ENCODE measurements around the gene ZSWIM8.

DNA sequence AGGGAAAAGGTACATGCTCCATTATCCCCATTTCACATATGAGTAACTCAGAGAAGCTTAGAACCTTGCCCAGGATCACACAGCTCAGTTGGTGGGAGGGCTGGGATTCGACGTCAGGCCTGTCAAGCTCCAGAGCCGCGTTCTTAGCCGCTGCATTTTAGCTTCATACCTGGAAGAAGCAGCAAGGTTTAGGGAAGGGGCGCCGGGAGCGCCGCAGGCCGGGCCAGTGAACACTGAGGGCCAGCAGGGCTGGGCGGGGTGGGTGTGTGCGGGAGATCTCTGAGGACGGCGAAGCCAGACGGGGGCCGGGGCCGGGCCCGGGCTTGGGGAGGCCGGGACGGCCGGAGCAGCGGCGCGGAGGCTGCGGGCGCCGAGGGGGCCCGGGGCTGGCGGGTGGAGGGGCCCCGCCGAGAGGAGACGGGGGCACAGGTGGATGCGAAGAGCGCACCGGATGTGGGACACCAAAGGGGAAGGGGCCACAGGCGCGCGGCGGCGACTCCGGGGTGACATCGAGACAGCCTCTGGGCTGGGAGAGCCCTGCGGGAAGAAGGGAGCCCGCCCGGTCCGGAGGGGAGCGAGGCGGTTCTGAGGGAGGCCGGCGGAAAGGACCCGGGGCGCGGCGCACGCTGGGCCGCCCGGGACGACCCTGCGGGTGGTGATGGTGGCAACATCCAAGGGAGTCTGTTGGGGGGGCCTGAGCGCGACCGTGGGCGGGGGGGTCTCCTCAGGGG lies 25.5 kb downstream of the ZSWIM8 start:
- TF ChIP-seq POLR2A (IDR thresholded peaks at IDR 0.05) (no peak), CTCF (IDR thresholded peaks at IDR 0.05) (no peak)
